ENCODE measurements around the gene TRAF2. TPM values are rescaled to one million over a fixed set of nuclear protein-coding genes. Genes with fewer than 3 reads are reported as not detected.
"Not testable (repeated sequence)": the region's sequence is repeated elsewhere in the genome, so short reads cannot be mapped to it uniquely, and the experiment has no call there.

TRAF2 gene
- total RNA-seq, 1 donor = 6.2 TPM

DNA sequence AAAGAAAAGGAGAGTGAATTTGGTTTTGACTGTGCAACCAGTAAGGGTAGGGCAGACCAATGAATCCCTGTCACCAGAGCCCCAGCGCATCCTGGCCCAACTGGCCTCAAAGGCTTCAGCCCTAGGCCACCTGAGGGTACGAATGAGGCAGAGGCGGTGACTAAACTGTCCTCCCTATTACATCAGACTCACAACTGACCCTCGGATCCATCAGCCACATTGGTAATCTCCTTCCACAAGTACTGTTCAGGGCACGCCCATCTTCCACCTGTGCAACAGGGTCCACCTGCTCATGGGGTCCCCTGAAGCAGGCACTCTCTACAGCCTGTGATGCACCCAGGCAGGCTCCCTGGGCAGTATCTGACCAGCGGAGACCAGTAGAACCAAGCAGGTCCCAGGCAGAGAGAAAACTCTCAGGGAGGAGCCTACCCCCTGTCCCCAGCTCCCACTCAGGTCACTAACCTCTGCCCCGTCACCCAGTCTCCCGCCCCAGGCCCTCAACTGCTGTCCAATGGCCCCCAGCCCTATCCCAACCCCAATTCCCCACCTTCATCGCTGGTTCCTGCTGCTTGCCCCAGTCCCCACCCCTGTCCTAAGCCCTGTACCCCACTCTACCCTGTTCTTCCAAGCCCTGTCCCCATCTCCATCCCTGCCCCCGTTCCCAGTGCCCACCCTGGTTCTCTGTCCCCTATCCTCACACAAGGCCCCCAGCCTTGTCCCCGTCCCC, 21.1 kb upstream of the TRAF2 start:
- H3K4me1 ChIP-seq (ENCODE audit: insufficient read depth, low read length) = peaks cover 4% of the 10 kb centered on the region
- no peaks in the 10 kb centered on the region for H3K27me3 ChIP-seq (ENCODE audit: insufficient read depth, low read length)
- peak overlapping the region; percentile 82 for H3K4me2 ChIP-seq (ENCODE audit: insufficient read depth, low read length)
- H3K9me3 ChIP-seq (ENCODE audit: low read depth, low read length) = no peaks in the 10 kb centered on the region
- peaks cover 29% of the 10 kb centered on the region for H3K36me3 ChIP-seq (ENCODE audit: insufficient read depth, low read length)
- TF ChIP-seq, protein P1, sequence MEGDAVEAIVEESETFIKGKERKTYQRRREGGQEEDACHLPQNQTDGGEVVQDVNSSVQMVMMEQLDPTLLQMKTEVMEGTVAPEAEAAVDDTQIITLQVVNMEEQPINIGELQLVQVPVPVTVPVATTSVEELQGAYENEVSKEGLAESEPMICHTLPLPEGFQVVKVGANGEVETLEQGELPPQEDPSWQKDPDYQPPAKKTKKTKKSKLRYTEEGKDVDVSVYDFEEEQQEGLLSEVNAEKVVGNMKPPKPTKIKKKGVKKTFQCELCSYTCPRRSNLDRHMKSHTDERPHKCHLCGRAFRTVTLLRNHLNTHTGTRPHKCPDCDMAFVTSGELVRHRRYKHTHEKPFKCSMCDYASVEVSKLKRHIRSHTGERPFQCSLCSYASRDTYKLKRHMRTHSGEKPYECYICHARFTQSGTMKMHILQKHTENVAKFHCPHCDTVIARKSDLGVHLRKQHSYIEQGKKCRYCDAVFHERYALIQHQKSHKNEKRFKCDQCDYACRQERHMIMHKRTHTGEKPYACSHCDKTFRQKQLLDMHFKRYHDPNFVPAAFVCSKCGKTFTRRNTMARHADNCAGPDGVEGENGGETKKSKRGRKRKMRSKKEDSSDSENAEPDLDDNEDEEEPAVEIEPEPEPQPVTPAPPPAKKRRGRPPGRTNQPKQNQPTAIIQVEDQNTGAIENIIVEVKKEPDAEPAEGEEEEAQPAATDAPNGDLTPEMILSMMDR (IDR thresholded peaks at IDR 0.05; ENCODE audit: extremely low read depth, low read depth, low read length) = no peak
- DNase-seq (ENCODE audit: insufficient read length, low spot score, missing footprints) = peak; percentile 85
- peak overlapping the region; percentile 91 for H3K4me3 ChIP-seq (ENCODE audit: insufficient read depth, low read length)
- no peak overlapping the region for H2AFZ ChIP-seq (ENCODE audit: low read length)
- peaks cover 10% of the 10 kb centered on the region for H4K20me1 ChIP-seq (ENCODE audit: insufficient read depth, low read length)
- H3K27ac ChIP-seq (ENCODE audit: low read depth, low read length) = peak overlapping the region; percentile 29
- peaks cover 30% of the 10 kb centered on the region for H3K79me2 ChIP-seq (ENCODE audit: insufficient read depth, low read length)

DNA sequence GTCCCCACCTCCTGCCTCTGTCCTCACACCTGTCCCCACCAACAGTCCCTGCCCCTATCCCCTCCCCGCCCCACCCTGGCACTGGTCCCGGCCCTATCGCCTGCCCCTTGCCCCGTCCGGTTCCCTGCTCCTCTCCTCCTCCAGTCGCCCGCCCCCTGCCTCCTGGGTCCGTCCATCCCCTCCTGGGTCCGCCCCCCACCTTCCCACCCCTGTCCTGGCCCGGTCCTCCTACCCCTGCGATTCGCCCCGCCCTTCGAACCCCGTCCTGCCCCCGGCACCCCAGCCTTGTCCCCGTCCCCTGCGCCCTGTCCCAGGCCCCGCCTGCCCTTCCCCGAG, 20.6 kb upstream of the TRAF2 start:
- H3K4me2 ChIP-seq (ENCODE audit: insufficient read depth, low read length) = peak overlapping the region; percentile 82

DNA sequence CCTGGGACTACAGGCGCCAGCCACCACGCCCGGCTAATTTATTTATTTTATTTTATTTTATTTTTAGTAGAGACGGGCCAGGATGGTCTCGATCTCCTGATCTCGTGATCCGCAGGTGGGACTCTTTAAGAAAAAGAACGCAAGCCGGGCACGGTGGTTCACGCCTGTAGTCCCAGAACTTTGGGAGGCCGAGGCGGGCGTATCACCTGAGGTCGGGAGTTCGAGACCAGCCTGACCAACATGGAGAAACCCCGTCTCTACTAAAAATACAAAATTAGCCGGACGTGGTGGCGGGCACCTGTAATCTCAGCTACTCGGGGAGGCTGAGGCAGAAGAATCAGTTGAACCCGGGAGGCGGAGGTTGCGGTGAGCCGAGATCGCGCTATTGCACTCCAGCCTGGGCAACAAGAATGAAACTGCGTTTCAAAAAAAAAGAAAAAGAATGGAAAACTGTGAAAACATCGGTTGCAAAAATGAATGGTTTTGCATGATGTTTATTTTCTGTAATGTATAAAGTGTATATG, 19.4 kb upstream of the TRAF2 start:
- H3K4me1 ChIP-seq (ENCODE audit: insufficient read depth, low read length); H3K27ac ChIP-seq (ENCODE audit: low read depth, low read length); H4K20me1 ChIP-seq (ENCODE audit: insufficient read depth, low read length); H3K27me3 ChIP-seq (ENCODE audit: insufficient read depth, low read length); DNase-seq (ENCODE audit: insufficient read length, low spot score, missing footprints); H3K9me3 ChIP-seq (ENCODE audit: low read depth, low read length); H2AFZ ChIP-seq (ENCODE audit: low read length): not testable (repeated sequence)
- Histone ChIP-seq H3K4me2 (ENCODE audit: insufficient read depth, low read length) (peak overlapping the region; percentile 82), H3K79me2 (ENCODE audit: insufficient read depth, low read length) (peaks cover 30% of the 10 kb centered on the region), H3K4me3 (ENCODE audit: insufficient read depth, low read length) (peak overlapping the region; percentile 91), H3K36me3 (ENCODE audit: insufficient read depth, low read length) (peaks cover 25% of the 10 kb centered on the region)

More for the DNA sequence above, 20.6 kb upstream of the TRAF2 start:
- TF ChIP-seq, protein P1 (IDR thresholded peaks at IDR 0.05; ENCODE audit: extremely low read depth, low read depth, low read length) = no peak
- H3K27ac ChIP-seq (ENCODE audit: low read depth, low read length) = peak overlapping the region; percentile 51
- no peaks in the 10 kb centered on the region for H3K27me3 ChIP-seq (ENCODE audit: insufficient read depth, low read length)
- H3K4me3 ChIP-seq (ENCODE audit: insufficient read depth, low read length) = peak overlapping the region; percentile 91
- H3K79me2 ChIP-seq (ENCODE audit: insufficient read depth, low read length) = peaks cover 30% of the 10 kb centered on the region
- peaks cover 10% of the 10 kb centered on the region for H4K20me1 ChIP-seq (ENCODE audit: insufficient read depth, low read length)
- DNase-seq (ENCODE audit: insufficient read length, low spot score, missing footprints) = peak; percentile 92
- peaks cover 29% of the 10 kb centered on the region for H3K36me3 ChIP-seq (ENCODE audit: insufficient read depth, low read length)
- no peaks in the 10 kb centered on the region for H3K9me3 ChIP-seq (ENCODE audit: low read depth, low read length)
- H2AFZ ChIP-seq (ENCODE audit: low read length) = no peak overlapping the region
- peaks cover 4% of the 10 kb centered on the region for H3K4me1 ChIP-seq (ENCODE audit: insufficient read depth, low read length)

DNA sequence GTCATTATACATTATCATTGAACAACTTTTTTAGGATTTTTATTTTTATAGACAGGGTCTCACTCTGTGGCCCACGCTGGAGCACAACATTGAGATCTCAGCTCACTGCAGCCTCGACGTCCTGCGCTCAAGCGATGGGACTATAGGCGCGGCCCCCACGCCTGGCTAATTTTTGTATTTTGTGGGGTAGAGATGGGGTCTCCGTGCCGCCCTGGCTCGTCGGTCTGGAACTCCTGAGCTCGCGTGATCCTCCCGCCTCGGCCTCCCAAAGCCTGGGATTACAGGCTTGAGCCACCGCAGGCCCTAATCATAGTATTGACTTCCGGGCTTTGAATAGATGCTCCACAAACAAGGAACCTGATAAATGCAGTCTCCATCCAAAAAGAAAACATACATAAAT, 18.8 kb upstream of the TRAF2 start:
- H3K79me2 ChIP-seq (ENCODE audit: insufficient read depth, low read length) = peaks cover 30% of the 10 kb centered on the region
- DNase-seq (ENCODE audit: insufficient read length, low spot score, missing footprints) = no peak
- no peaks in the 10 kb centered on the region for H3K27me3 ChIP-seq (ENCODE audit: insufficient read depth, low read length)
- peaks cover 4% of the 10 kb centered on the region for H3K4me1 ChIP-seq (ENCODE audit: insufficient read depth, low read length)
- H3K36me3 ChIP-seq (ENCODE audit: insufficient read depth, low read length) = peaks cover 20% of the 10 kb centered on the region
- H3K4me3 ChIP-seq (ENCODE audit: insufficient read depth, low read length) = no peak overlapping the region
- H3K4me2 ChIP-seq (ENCODE audit: insufficient read depth, low read length) = no peak overlapping the region
- no peak overlapping the region for H2AFZ ChIP-seq (ENCODE audit: low read length)
- H3K9me3 ChIP-seq (ENCODE audit: low read depth, low read length) = no peaks in the 10 kb centered on the region
- H3K27ac ChIP-seq (ENCODE audit: low read depth, low read length) = no peak overlapping the region
- TF ChIP-seq, protein P1 (IDR thresholded peaks at IDR 0.05; ENCODE audit: extremely low read depth, low read depth, low read length) = no peak
- H4K20me1 ChIP-seq (ENCODE audit: insufficient read depth, low read length) = peaks cover 10% of the 10 kb centered on the region
